HG02884 (cell line): ENCODE data around the gene ZNF488.

Source experiments
- ATAC-seq: cut with Tn5 transposase; IDR thresholded peaks from one replicate; pipeline ENCODE4 v1.9.1; 2021; ENCODE audit warnings: mild to moderate bottlenecking, moderate library complexity; ENCODE audit not compliant: unreplicated experiment

The ZNF488 gene

DNA sequence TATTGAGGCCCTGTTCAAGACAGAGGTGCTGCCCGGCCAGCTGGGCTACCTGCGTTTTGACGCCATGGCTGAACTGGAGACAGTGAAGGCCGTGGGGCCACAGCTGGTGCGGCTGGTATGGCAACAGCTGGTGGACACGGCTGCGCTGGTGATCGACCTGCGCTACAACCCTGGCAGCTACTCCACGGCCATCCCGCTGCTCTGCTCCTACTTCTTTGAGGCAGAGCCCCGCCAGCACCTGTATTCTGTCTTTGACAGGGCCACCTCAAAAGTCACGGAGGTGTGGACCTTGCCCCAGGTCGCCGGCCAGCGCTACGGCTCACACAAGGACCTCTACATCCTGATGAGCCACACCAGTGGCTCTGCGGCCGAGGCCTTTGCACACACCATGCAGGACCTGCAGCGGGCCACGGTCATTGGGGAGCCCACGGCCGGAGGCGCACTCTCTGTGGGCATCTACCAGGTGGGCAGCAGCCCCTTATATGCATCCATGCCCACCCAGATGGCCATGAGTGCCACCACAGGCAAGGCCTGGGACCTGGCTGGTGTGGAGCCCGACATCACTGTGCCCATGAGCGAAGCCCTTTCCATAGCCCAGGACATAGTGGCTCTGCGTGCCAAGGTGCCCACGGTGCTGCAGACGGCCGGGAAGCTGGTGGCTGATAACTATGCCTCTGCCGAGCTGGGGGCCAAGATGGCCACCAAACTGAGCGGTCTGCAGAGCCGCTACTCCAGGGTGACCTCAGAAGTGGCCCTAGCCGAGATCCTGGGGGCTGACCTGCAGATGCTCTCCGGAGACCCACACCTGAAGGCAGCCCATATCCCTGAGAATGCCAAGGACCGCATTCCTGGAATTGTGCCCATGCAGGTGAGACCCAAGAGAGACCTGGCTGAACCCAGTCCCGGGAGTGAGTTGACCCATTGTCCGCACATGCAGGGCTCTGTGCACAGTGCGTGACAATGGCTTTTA lies 33.1 kb downstream of the ZNF488 start:
- ATAC-seq, result no peak

- no peak for ATAC-seq
Measured at GRCh38 chr10:47349941-47350371, 34.1 kb downstream of the ZNF488 start.

GRCh38 chr10:47349516-47349915 lies 34.6 kb downstream of the ZNF488 start:
- no peak for ATAC-seq

DNA sequence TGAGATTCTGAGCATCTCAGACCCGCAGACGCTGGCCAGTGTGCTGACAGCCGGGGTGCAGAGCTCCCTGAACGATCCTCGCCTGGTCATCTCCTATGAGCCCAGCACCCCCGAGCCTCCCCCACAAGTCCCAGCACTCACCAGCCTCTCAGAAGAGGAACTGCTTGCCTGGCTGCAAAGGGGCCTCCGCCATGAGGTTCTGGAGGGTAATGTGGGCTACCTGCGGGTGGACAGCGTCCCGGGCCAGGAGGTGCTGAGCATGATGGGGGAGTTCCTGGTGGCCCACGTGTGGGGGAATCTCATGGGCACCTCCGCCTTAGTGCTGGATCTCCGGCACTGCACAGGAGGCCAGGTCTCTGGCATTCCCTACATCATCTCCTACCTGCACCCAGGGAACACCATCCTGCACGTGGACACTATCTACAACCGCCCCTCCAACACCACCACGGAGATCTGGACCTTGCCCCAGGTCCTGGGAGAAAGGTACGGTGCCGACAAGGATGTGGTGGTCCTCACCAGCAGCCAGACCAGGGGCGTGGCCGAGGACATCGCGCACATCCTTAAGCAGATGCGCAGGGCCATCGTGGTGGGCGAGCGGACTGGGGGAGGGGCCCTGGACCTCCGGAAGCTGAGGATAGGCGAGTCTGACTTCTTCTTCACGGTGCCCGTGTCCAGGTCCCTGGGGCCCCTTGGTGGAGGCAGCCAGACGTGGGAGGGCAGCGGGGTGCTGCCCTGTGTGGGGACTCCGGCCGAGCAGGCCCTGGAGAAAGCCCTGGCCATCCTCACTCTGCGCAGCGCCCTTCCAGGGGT lies 35.2 kb downstream of the ZNF488 start:
- no peak for ATAC-seq

DNA sequence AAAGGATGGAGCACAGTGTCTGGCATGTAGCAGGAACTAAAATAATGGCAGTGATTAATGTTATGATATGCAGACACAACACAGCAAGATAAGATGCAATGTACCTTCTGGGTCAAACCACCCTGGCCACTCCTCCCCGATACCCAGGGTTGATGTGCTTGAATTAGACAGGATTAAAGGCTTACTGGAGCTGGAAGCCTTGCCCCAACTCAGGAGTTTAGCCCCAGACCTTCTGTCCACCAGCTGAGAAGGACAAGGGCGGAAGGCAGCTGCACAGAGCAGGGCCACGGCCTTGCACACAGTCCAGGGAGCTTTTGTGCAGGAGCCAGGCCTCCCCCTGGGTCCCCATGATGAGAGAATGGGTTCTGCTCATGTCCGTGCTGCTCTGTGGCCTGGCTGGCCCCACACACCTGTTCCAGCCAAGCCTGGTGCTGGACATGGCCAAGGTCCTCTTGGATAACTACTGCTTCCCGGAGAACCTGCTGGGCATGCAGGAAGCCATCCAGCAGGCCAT lies 35.9 kb downstream of the ZNF488 start, which contains the start of gene RBP3:
Gene RBP3 (plus strand): TSS at position 226 of the 514 bp plus-strand sequence. CDS start 122 bp downstream, at position 348.
- no peak for ATAC-seq

- no peak for ATAC-seq
Measured at GRCh38 chr10:47347303-47347675, 36.8 kb downstream of the ZNF488 start.

GRCh38 chr10:47346581-47347302 lies 37.4 kb downstream of the ZNF488 start:
- no peak for ATAC-seq

- no peak for ATAC-seq
Measured at GRCh38 chr10:47344996-47345870, 38.9 kb downstream of the ZNF488 start.

DNA sequence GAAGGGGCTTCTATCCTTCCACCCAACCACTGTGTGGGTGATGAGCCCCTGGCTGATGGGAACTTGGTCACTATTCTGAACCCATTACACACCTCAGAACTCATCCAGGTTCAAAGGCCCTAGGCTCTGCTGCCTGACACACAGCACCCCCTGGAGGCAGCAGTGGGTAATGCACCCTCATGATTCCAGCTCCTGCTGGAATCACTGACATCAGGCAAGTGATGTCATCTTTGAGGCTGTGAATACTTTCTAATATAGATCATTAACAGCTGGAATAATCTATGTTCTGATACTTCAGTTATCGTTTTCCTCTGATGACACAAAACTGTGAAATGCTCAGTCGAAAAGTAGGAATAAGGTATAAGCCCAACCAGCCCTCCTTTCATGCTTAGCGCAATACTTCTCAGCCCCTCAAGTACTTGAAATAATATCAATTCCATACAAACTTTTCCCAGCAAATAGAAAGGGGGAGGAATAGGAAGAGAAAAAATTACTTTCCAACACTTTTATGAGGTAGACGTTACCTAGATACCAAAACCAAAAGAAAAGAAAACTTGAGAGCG lies 43.4 kb downstream of the ZNF488 start:
- no peak for ATAC-seq

DNA sequence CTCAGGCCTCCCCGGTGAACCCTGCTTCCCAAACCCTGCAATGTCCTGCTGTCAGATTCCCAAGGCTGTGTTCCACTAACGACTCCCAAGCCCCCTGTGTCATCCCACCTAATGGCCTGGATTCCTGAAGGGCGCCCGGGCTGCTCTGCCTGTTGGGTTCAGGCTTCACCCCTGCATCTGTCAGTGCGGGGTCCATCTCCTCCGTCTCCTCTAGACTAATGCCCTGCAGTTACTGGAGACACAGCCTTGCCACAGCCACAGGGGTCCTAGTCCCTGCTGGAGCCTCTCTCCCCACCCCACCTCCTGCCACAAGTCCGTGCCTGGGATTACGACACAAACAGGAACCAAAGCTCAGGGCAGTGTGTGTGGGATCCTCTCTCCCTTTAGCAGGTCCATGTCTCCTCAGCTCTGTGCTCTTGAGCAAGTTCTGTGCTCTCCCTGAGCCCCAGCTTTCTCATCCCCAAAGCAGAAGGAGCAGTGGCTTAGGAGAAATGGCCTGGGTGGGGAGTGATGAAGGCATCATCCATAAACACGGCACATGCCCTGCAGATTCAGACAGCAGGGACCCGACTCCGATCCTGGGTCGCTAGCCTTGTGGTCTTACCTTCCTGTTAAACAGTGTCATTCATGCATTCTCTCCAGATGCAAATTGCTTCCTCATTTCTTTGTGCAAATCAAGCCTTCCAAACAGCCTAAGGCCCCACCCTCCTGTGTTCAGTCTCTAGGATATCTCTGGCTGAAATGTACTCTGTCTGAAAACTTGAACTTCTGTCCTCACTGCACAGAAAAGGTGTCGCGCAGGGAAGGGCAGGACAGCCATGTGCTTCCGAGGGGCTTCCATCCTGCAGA lies 44.1 kb downstream of the ZNF488 start:
- no peak for ATAC-seq

DNA sequence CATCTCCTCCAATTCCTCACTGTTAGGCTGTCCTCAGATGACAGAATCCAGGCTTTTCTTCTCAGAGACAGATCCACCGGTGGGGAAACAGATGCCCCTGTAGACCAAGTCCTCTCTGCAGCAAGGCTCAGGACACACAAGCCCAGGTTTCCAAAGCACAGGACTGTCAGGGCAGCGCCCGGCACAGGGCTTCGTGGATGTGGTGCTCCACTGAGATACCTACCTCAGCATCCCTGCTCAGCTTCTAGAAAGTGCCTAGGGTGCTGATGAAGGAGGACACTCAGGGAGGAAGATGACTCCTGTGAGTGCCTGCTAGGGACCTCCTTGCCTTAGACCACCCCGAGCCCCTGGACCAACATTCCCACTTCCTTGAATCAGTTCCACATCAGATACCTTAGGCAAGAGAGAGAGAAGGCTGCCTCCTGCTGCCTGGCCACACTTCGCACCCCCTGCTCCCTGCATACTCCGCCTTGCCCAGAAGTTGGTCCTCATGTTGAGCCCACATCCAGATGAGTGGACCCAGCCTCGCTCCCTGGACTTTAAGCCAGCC lies 44.8 kb downstream of the ZNF488 start:
- ATAC-seq, result no peak

DNA sequence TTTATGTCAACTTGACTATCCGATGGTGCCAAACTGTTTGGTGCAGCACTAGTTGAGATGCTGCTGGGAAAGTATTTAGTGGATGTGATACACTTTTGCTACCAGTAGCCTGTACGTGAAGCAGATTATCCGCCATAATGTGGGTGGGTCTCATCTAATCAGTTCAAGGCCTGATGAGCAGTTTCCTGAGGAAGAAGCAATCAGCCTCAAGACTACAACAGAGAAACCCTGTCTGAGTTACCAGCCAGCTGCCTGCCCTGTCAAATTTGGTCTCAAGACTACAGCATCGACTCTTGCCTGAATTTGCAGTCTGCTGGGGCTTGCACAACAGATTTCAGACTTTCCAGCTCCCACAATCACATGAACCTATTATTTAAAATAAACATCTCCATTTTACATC lies 46.8 kb downstream of the ZNF488 start:
- ATAC-seq, result no peak

DNA sequence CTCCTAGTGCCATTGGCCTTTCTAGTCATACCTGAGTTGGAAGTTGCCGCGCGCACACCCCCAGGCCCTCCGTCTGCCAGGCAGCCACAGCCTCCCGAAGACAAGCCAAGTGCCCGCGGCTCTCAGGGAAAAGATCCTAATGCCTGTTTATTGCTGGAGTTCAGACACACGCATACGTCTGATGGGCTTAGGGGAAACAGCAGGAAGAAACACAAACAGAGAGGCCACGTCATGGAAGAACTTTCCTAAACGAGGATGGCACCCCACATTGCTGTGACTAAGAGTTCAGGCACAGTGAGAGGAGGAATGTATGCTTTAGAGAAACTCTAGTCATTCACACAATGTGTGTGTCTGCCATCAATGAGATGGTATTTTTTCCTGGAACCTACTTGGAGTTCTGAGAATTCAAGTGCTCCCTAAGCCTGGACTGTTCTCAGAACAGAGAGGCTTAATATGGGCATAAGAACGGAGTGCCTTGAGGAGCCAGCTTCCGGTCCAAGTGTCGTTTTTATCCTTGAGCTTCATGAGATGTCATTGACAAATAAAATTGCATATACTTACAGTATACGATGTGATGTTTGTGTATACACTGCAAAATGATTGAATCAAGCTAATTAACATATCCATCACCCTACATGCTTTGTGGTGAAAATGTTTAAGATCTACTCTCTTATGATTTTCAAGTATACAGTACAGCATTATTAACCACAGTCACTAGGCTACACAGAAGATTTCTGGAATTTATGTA lies 47.5 kb downstream of the ZNF488 start:
- ATAC-seq, result no peak

- ATAC-seq, result no peak
Measured at GRCh38 chr10:47335906-47336305, 48.2 kb downstream of the ZNF488 start.

DNA sequence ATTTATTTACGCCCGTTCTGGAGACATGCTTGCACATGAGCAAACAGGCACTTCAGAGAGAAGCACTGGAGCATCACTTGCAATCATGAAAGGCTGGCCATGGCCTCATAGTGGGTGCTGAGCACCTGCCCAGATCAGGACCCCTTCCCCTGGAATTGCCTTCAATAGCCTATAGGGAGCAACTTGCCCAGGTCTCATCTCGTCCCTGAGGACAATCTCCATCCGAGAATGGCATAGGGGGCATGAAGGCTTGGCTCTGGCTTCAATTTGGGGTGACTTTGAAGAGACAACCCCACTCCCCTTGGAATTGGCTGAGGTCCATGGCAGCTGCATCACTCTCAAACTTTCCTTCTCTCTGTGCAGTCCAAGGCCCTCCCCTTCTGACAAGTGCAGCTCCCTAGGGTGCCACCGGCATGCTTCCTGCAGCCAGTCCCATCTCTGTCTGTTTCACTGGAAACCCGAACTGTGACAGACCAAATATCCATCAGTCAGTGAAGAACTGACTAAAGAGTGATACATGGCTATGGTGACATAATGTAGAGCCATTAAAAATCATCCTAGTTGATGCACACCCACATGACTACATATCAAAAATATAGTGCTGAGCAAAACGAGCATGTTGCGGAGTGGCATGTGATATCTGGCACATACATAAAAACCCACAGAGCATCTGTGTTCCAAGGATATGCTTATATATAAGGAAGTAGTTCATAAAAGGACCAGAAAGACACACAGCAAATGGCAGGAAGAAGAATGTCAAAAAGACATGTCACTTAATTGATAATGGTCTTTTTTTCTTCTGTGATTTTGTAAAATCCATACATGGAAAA lies 49.4 kb downstream of the ZNF488 start:
- ATAC-seq, result no peak

GRCh38 chr10:47333532-47333931 lies 50.6 kb downstream of the ZNF488 start:
- no peak for ATAC-seq

DNA sequence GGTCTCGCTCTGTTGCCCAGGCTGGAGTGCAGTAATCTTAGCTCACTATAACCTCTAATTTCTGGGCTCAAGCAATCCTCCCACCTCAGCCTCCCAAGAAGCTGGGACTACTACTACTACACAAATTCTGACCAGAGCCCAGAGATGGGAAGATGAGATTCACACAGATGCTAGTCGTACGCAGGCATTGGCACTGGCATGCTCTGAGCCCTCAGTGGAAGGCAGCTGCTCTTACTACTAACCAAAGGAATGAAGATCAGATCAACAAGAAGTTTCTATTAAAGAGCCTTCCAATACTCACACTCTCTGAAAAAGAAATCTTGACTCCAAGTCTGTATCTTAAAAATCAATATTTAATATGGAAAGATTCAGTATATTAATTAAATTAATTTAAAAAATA lies 51.1 kb downstream of the ZNF488 start:
- no peak for ATAC-seq
